Measurements from ENCODE around the gene SIRT3.

The SIRT3 gene

GRCh38 chr11:276219-276618, 40.1 kb upstream of the SIRT3 start:
- DNase-seq (ENCODE audit: extremely low read depth, low read depth) = no peak
- TF ChIP-seq CTCF (IDR thresholded peaks at IDR 0.05; ENCODE audit: low read depth, low read length) = no peak

- DNase-seq (ENCODE audit: extremely low read depth, low read depth) = no peak
Measured at GRCh38 chr11:272931-273198, 36.7 kb upstream of the SIRT3 start.

GRCh38 chr11:272195-272930, 36.2 kb upstream of the SIRT3 start:
- DNase-seq (ENCODE audit: extremely low read depth, low read depth) = no peak

More at GRCh38 chr11:272931-273198, 36.7 kb upstream of the SIRT3 start:
- no peak for TF ChIP-seq CTCF (IDR thresholded peaks at IDR 0.05; ENCODE audit: low read depth, low read length)

DNA sequence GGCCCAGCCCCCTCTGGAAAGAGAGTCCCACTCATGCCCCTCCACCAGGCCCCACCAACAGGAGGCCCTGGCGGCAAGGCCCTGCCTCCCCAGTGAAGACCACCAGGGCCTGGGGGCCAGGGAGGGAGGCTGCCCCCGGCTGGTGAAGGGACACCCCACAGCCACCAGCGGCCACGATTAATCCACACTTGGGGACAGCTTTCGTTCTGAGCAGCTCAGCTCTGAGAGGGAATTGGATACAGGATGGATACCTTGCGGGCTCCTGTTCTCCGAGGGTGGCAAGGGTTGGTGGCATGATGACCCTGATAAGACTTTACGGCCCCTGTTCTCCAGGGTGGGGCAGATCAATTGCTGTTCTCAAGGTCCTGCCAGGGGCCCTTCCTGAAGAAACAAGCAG, 35.2 kb upstream of the SIRT3 start:
- no peak for TF ChIP-seq CTCF (IDR thresholded peaks at IDR 0.05; ENCODE audit: low read depth, low read length)
- no peak for DNase-seq (ENCODE audit: extremely low read depth, low read depth)

More at GRCh38 chr11:272195-272930, 36.2 kb upstream of the SIRT3 start:
- TF ChIP-seq CTCF (IDR thresholded peaks at IDR 0.05; ENCODE audit: low read depth, low read length) = no peak

DNA sequence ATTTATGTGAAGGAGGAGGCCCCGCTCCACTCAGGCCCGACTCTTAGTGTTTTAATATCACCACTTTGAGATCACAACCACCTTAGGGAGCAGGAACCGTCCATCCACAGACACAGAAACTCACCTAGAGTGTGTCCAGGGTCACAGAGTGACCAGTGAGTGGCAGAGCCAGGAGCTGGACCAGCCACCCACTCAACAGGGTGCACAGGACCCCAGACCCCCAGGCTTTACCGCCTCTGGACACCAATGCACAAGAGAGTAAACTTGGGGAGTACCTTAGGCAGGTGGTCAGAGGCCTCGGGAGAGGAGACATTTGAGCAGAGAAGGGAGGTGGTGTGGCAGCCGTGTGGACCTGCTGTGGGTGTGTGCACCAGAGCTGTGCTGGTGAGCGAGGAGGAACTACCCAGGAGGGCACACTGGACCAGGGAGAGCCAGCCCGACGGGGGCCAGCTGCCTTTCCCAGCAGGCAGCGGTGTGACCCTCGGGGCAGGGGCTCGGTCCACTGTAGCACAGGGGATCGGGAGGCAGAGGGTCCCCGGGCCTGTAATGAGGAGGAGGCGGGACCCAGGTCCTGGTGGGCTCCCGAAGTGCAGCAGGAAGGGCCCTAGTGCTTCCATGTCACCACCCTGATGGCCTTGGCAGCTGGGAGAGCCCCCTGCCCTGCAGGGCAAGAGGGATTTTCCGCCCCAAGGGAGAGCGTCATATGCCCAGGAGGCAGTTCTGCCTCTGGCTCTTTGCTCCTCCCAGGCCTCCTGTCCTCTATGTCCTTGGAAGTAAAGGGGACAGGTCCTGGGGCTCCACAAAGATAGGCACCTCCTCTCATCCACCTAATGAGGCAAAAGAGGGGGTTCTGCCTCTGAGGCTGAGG, 34.5 kb upstream of the SIRT3 start:
- DNase-seq (ENCODE audit: extremely low read depth, low read depth) = no peak
- TF ChIP-seq CTCF (IDR thresholded peaks at IDR 0.05; ENCODE audit: low read depth, low read length) = no peak

DNA sequence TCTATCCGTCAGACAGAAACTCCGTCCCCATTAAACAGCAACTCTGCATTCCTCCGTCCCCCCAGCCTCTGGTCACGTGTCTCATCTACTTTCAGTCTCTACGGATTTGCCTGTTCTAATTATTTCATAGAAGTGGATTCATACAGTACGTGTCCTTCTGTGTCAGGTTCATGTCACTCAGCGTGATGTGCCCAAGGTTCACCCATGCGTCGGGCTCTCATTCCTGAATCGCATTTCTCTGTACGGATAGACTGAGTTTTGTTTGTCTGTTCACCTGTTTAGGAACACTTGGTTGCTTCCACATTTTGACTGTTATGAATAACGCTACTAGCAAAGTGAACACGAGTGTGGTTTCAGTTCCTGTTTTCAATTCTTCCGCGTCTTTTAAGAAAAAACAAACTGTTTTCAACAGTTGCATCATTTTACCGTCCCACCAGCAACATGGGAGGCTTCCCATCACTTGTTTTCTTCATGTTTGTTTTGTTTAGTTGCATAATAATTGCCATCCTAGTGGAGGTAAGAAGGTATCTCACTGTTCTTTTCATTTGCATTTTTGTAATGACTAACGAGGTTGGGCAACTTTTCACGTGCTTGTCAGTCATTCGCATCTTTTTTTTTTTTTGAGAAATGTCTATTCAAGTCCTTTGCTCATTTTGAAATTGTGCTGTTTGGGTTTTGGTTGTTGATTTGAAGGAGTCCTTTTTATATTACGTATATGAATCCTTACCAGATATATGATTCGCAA, 33.2 kb upstream of the SIRT3 start:
- DNase-seq (ENCODE audit: extremely low read depth, low read depth) = no peak
- no peak for TF ChIP-seq CTCF (IDR thresholded peaks at IDR 0.05; ENCODE audit: low read depth, low read length)
